Cardiac muscle cell (in vitro differentiated cells and primary cell): ENCODE data around the gene F2R. TPM values are rescaled to one million over a fixed set of nuclear protein-coding genes. Genes with fewer than 3 reads are reported as not detected.

Source experiments
- DNase-seq, 2 donors: peaks; one replicate each; pipeline versions ENCODE4 v3.0.0 to v3.0.0-alpha.2; 2010 to 2017; ENCODE audit warnings: low read depth in 1 of 2, low spot score in 1 of 2
- H3K27ac ChIP-seq: fragments of 200-600 bp; sonication (generic); 2 replicates; pipeline ENCODE4 v1.5.1; 2016
- H3K27me3 ChIP-seq: fragments of 200-600 bp; sonication (generic); 2 replicates; pipeline ENCODE4 v1.6.0; 2016; ENCODE audit warnings: control low read depth
- H3K36me3 ChIP-seq: fragments of 200-600 bp; sonication (generic); 2 replicates; pipeline ENCODE4 v1.5.1; 2016; ENCODE audit warnings: control low read depth
- H3K4me1 ChIP-seq: fragments of 200-600 bp; sonication (generic); 2 replicates; pipeline ENCODE4 v1.8.1; 2017; ENCODE audit warnings: low read depth, mild to moderate bottlenecking, mixed run types
- H3K4me3 ChIP-seq: fragments of 200-600 bp; sonication (generic); 2 replicates; pipeline ENCODE4 v1.5.1; 2016; ENCODE audit warnings: mild to moderate bottlenecking
- H3K9me3 ChIP-seq: fragments of 200-600 bp; sonication (generic); 2 replicates; pipeline ENCODE4 v1.5.1; 2017; ENCODE audit warnings: low read depth, mild to moderate bottlenecking, control low read depth
- CTCF ChIP-seq: IDR thresholded peaks from 2 replicates; pipeline ENCODE4 v1.5.1; 2012; ENCODE audit warnings: low read depth, mild to moderate bottlenecking, low read length
- polyA plus RNA-seq: library from polyadenylated mRNA; unstranded; fragments of >200 nt; fragmentation: Nextera tagmentation; extraction: Ambion mirVana; gene quantifications from 2 replicates; pipeline ENCODE4 v1.2.1, GENCODE V29; 2016
- total RNA-seq: library from RNA; depleted of rRNA; stranded (reverse); fragments of >200 nt; gene quantifications from 2 replicates; pipeline ENCODE4 v1.2.3, GENCODE V29; 2016

Gene F2R
- total and polyA plus RNA-seq, 2 experiments from 2014 or later: 13.4 to 16.6 TPM

- H3K9me3 ChIP-seq: no peaks in the 10 kb centered on the region
- no peak overlapping the region for H3K27ac ChIP-seq
- no peak overlapping the region for H3K4me3 ChIP-seq
- H3K27me3 ChIP-seq: no peaks in the 10 kb centered on the region
- H3K4me1 ChIP-seq: peaks cover 8% of the 10 kb centered on the region
- TF ChIP-seq CTCF: no peak
- DNase-seq: no peak
- H3K36me3 ChIP-seq: no peaks in the 10 kb centered on the region
Measured at GRCh38 chr5:76781775-76782174, 65.8 kb downstream of the F2R start.

GRCh38 chr5:76782444-76782843 is 66.5 kb downstream of the F2R start:
- Histone ChIP-seq H3K27me3 (no peaks in the 10 kb centered on the region), H3K27ac (no peak overlapping the region), H3K36me3 (no peaks in the 10 kb centered on the region), H3K4me1 (peaks cover 6% of the 10 kb centered on the region), H3K9me3 (no peaks in the 10 kb centered on the region), H3K4me3 (no peak overlapping the region)
- no peak for TF ChIP-seq CTCF
- no peak for DNase-seq

Other genes with a start within 250 kb of the F2R start
- gene F2RL2, start 92.7 kb upstream of the F2R start, total RNA-seq: 0.70 and 0.98 TPM in 2 replicates
- 0.32 and 3.7 TPM in 2 replicates for gene F2RL2, start 92.7 kb upstream of the F2R start, polyA plus RNA-seq
- gene F2RL1, start 102.9 kb downstream of the F2R start, total RNA-seq: not detected in 2 replicates
- gene F2RL1, start 102.9 kb downstream of the F2R start, polyA plus RNA-seq: 0.06 TPM in 1 of 2 replicates, not detected in the other
- gene S100Z, start 133.9 kb downstream of the F2R start, total RNA-seq: 0.45 TPM in 1 of 2 replicates, not detected in the other
- 1.3 and 1.6 TPM in 2 replicates for gene S100Z, start 133.9 kb downstream of the F2R start, polyA plus RNA-seq
- 13.0 and 24.6 TPM in 2 replicates for gene CRHBP, start 236.9 kb downstream of the F2R start, total RNA-seq
- 6.8 and 22.1 TPM in 2 replicates for gene CRHBP, start 236.9 kb downstream of the F2R start, polyA plus RNA-seq